HG02870 (cell line): ENCODE results near the gene STK32C.

Experiments
- ATAC-seq: cut with Tn5 transposase; IDR thresholded peaks from one replicate; pipeline ENCODE4 v1.9.1; 2021; ENCODE audit warnings: mild to moderate bottlenecking, moderate library complexity; ENCODE audit not compliant: unreplicated experiment

Gene STK32C

GRCh38 chr10:132174237-132174636, 133.5 kb downstream of the STK32C start:
- ATAC-seq, result no peak

DNA sequence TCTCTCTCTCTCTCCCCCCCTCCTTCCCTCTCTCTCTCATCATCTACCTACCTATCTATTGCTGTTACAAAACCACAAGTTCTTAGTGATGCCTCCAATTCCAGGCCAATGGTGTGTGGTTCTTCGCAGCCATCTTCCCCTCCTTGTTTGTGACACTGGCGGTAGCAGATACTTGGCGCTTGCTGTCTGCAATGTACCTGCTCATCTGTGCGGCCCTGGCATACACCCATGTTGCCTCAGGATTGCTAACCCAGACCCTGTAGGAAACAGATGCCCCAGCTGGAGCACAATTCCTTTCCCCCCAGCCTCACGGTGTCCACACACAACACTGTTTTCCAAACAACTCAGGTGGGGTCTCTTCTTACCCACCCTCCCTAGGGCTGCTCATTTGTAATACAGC, 134.6 kb downstream of the STK32C start:
- no peak for ATAC-seq

GRCh38 chr10:132172091-132173066, 135.4 kb downstream of the STK32C start:
- ATAC-seq, result no peak

GRCh38 chr10:132170561-132171361, 137.0 kb downstream of the STK32C start:
- no peak for ATAC-seq

DNA sequence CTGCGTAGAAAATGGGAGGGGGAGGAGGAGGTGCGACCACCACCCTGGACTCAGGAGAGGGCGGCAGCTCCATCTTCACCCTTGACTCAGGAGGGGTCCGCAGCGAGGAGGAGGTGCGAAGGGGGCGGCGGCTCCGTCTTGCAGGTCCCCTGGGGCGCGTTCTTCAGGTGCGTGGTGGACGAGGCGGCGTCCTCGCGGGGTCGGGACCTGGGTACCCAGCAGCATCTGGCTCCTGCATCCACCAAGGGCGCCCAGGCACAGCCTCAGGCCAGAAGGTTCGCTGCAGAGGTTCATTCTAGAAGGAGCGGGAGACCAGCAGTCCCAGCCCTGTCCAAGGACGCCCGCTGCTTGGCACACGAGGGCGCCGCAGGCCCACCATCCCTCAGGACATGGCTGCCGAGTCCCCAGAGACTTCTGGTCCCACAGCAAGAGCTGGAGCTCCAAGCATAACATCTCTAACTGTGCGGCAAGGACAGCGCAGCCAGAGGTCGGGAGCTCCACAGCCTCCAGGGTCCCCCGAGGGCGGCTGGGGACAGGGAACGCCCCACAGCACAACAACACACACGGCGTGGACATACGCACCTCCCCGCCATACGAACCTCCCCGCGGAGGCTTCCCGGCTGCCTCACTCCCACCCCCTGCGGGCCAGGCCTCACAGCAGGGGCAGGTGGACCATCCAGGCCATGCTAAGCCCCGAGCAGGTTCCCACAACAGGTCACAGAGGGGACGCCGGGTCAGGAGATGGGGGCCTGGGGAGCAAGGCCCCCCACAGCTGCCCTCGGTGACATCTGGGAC, 137.8 kb downstream of the STK32C start:
- ATAC-seq, result no peak

DNA sequence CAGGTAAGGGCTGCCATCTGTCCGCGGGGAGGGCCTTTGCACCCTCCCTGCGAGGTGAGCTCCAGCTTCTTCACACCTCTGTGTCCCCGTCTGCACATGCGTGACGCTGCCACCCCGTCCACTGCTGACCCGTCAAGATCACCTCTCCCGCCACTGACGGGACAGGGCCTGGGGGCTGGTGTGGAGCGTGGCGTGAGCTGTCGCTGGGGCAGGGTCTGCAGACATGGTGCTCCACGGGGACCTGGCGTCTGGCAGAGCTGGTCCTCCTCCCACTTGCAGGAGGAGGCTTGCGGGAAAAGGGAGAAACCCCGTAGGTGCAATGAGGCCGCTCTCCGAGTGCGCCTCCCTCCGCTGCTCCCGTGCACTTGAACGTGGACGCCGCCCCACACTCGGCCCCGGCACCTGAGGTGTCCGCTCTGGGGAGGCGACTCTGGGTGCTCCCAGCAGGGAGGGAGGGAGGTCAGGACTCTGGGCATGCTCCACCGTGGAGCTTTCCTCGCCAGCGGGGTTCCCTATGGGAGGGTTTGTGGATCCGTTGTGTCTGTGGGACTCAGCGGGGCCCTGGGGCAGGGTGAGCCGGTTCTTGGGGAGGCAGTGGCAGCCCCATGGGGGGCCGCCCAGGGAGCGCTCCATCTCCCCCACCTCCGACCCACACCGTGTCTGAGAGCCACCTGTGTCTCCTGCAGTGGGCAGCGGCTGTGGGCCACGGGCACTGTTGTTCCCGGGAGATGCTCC, 138.6 kb downstream of the STK32C start:
- no peak for ATAC-seq

GRCh38 chr10:132168571-132169030, 139.1 kb downstream of the STK32C start:
- no peak for ATAC-seq

- ATAC-seq, result no peak
Observed at GRCh38 chr10:132167976-132168375, 139.8 kb downstream of the STK32C start.

DNA sequence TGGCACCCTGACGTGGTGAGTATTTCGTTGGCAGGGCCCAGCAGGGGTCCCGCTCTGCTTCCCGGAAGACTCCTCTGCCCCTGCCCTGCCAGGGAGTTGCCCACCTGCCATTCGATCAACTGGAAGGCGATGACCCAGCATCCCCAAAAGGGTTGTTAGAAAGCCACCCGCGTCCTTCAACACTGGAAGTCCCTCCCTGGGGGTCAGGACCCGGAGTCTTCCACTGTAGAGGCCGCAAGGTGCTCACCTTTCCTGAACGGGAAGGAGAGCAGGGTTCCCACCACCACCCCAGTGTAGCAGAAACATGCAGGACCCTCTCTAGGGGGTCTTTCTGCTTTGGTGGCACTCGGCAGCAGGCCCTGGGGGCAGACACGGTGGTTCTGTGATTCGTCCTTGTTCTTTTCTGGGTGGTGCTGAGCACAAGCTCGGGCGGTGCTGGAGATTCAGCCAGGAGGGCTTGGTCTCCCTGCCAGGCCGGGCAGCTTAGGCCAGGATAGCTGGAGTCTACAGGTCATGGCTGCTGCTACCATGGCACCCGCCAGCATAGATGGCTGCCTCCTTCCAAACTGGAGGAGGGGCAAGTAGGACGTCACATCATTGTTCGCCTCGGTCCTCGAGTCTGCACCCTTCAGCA, 140.6 kb downstream of the STK32C start:
- ATAC-seq, result no peak

- no peak for ATAC-seq
Observed at GRCh38 chr10:132166216-132166950, 141.4 kb downstream of the STK32C start.

DNA sequence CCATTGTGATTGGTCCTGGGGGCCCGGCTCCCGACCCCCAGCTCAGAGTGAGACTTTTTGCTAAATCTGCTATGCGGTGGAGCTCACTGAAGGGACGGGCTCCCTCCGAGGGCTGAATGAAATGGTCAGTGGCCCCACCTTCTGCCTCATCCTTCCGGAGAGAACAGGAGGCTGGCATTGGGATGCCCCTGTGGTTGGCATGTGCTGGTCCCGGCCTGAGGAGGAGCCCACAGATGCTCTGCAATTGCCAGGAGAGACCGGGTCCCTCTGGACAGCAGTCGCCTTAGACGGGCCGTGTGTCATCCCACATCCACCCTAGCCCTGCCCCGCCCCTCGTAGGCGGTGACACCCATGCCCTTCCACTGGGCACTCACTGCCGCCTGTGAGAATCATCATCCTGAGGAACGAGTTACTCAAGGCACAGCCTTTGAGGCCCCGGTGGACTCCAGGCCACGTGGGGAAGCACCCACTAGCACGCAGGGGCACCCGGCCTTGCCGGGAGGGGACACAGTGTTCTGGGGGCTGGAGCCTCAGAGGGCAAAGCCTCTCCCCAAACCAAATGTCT, 142.3 kb downstream of the STK32C start:
- no peak for ATAC-seq

- ATAC-seq, result no peak
Observed at GRCh38 chr10:132164761-132165278, 142.9 kb downstream of the STK32C start.

DNA sequence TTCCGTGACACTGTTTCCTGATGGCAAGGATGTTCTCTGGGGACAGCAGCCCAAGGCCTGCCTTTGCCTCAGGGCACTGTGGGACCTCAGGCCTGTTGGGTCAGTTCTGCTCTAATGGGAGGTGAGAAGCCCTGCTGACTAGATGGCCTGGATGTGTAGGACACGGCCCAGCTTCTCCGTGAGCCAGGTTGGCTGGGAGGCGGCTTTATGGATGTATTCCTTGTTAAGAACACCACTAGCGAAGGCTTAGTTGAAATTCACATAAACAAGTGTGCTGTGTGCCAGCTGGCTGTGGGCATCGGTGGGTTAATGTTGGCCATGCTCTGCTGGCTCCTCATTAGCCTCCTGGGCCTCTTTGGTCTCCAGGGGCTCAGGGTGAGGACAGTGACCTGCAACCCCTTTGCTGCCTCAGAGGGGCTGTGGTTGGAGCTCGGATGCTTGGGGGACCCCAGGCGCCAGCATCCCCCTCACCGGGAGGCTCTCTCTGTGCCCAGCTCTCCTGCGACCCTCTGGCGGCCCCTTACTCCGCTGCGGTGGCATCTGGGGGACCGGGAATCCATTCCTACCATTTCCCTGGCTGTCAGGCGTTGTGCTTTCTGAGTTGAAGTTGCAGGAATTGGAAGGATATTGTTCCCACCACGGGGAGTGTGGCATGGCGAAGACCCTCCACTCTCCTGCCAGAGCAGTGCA, 143.8 kb downstream of the STK32C start:
- ATAC-seq, result no peak

GRCh38 chr10:132163278-132163765, 144.4 kb downstream of the STK32C start:
- no peak for ATAC-seq

DNA sequence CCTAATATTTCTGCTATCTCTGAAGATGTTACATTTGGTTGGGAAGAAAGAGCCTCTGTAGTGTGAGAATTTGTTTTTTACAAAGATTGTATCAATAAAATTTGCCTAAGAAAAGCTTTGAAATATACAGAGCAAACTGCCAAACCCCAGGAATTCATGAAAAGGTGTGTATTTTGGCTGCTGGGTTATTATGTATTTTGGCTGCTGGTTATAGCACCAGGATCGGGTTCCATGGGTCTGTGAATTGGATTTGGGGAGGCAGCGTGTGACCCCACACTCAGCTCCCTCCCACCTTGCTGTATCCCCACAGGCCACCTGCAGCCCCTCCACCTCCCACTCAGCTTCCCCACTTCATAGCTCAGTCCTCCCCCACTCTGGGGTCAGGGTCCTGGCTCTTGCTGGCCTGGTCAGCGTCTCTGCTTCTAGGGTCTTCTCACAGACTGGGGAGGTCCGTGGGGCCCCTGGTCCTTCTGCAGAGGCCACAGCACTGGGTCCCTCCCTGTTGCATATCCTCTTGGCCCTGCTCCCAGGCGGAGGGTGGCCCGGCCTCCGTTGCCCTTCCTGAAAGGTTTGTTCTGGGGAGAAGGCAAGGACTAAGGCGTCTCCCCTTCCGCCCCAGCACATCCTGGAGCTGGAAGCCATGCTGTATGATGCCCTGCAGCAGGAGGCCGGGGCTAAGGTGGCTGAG, 145.0 kb downstream of the STK32C start:
- ATAC-seq, result no peak

DNA sequence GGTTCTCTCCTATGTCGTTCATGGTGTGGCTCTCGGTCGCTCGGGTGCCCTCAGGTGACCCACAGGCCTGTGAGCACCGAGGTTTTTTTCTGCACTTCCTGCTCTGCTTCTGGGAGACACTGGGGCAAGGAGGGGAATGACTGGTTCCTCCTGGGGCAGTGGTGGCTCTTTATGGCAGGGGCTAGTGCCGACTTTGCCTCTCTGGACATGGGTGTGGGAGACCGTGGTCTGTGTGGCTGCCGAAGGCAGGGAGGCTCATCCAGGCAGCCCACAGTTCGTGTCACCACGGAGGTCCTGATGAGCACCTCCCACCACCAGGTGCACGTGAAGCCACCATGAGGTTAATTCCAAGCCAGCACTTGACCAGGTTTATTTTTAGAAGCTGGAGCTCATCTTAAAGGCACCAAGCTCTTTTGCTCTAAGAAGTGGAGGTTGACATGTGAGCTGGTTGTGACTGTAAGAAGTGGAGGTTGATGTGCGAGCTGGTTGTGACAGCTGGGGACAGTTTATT, 145.7 kb downstream of the STK32C start:
- no peak for ATAC-seq
